GM23338 (cell line): ENCODE data around the gene SLC16A5. TPM values are rescaled to one million over a fixed set of nuclear protein-coding genes. Genes with fewer than 3 reads are reported as not detected.
A peak's percentile ranks its signal among the peaks of the same experiment; 100 is the strongest.

Experiments
- ATAC-seq: fragments of 200-7000 bp; cut with Tn5 transposase; 3 replicates; pipeline ENCODE4 v1.9.1; 2020
- DNase-seq: peaks from one replicate; pipeline ENCODE4 v3.0.0-alpha.2; 2015; ENCODE audit warnings: low spot score
- H2AFZ ChIP-seq: fragments of 200-600 bp; sonication (generic); 2 replicates; pipeline ENCODE4 v1.8.0; 2016; ENCODE audit warnings: antibody characterized with exemption, mild to moderate bottlenecking, moderate library complexity
- H3F3A ChIP-seq: fragments of 200-600 bp; sonication (generic); replicated peaks from 2 replicates; pipeline ENCODE4 v1.8.0; 2017; ENCODE audit warnings: antibody characterized with exemption, mixed run types, low read depth
- H3K27ac ChIP-seq: fragments of 200-600 bp; sonication (generic); 2 replicates; pipeline ENCODE4 v1.6.1; 2016; ENCODE audit warnings: low read depth
- H3K27me3 ChIP-seq: fragments of 200-600 bp; sonication (generic); 2 replicates; pipeline ENCODE4 v1.8.0; 2016; ENCODE audit warnings: mild to moderate bottlenecking, mixed run types, moderate library complexity; ENCODE audit not compliant: insufficient read depth
- H3K36me3 ChIP-seq: fragments of 200-600 bp; sonication (generic); 2 replicates; pipeline ENCODE4 v1.8.0; 2016; ENCODE audit warnings: mild to moderate bottlenecking; ENCODE audit not compliant: insufficient read depth
- H3K4me1 ChIP-seq: fragments of 200-600 bp; sonication (generic); 2 replicates; pipeline ENCODE4 v1.8.0; 2016; ENCODE audit warnings: mild to moderate bottlenecking, moderate library complexity; ENCODE audit not compliant: insufficient read depth
- H3K4me2 ChIP-seq: fragments of 200-600 bp; sonication (generic); 2 replicates; pipeline ENCODE4 v1.7.1; 2017; ENCODE audit warnings: mixed run types
- H3K4me3 ChIP-seq: fragments of 200-600 bp; sonication (generic); 2 replicates; pipeline ENCODE4 v1.6.1; 2016; ENCODE audit warnings: mixed run types
- H3K79me2 ChIP-seq: fragments of 200-600 bp; sonication (generic); replicated peaks from 2 replicates; pipeline ENCODE4 v1.8.0; 2017; ENCODE audit warnings: mild to moderate bottlenecking; ENCODE audit not compliant: insufficient read depth
- H3K9me2 ChIP-seq: fragments of 200-600 bp; sonication (generic); 2 replicates; pipeline ENCODE4 v1.8.0; 2017; ENCODE audit not compliant: insufficient read depth
- H4K20me1 ChIP-seq: fragments of 200-600 bp; sonication (generic); replicated peaks from 2 replicates; pipeline ENCODE4 v1.8.0; 2017; ENCODE audit warnings: mild to moderate bottlenecking; ENCODE audit not compliant: insufficient read depth
- H3K27ac Mint-ChIP-seq: 2 replicates; pipeline ENCODE4 v1.8.0; 2020; ENCODE audit warnings: inconsistent platforms, mild to moderate bottlenecking, moderate library complexity, mixed read lengths
- H3K27me3 Mint-ChIP-seq: 3 replicates; pipeline ENCODE4 v1.8.0; 2022; ENCODE audit warnings: low read depth, mild to moderate bottlenecking, moderate library complexity, mixed read lengths, inconsistent platforms; ENCODE audit not compliant: insufficient read depth, poor library complexity
- H3K36me3 Mint-ChIP-seq: 3 replicates; pipeline ENCODE4 v1.8.0; 2021; ENCODE audit warnings: low read depth, mild to moderate bottlenecking, inconsistent platforms, moderate library complexity, mixed read lengths
- H3K4me1 Mint-ChIP-seq: 3 replicates; pipeline ENCODE4 v1.8.0; 2020; ENCODE audit warnings: mild to moderate bottlenecking, inconsistent platforms, mixed read lengths
- H3K4me3 Mint-ChIP-seq: 3 replicates; pipeline ENCODE4 v1.8.0; 2021; ENCODE audit warnings: moderate library complexity, mild to moderate bottlenecking, inconsistent platforms, mixed read lengths
- H3K9me3 Mint-ChIP-seq: 3 replicates; pipeline ENCODE4 v1.8.0; 2020; ENCODE audit warnings: moderate library complexity, mild to moderate bottlenecking, inconsistent platforms, mixed read lengths
- CREB1 ChIP-seq: fragments of 250-450 bp; sonication (Bioruptor Pico); IDR thresholded peaks from 2 replicates; pipeline ENCODE4 v1.5.0; 2020; ENCODE audit warnings: low read depth, mild to moderate bottlenecking, moderate library complexity
- CTCF ChIP-seq, 2 experiments: fragments of 200-600 bp in 1 of 2; sonication (generic) in 1 of 2; conservative IDR thresholded peaks; 2 replicates each; pipeline versions ENCODE4 v1.5.1 to v1.6.1; 2016 to 2017; ENCODE audit warnings: antibody characterized with exemption in 2 of 2, low read depth in 2 of 2, mild to moderate bottlenecking in 2 of 2, moderate library complexity in 1 of 2
- ETS1 ChIP-seq: IDR thresholded peaks from 2 replicates; pipeline ENCODE4 v1.6.1; 2016; ENCODE audit warnings: antibody characterized with exemption
- EZH2 ChIP-seq: fragments of 200-600 bp; sonication (generic); IDR thresholded peaks from one replicate; pipeline ENCODE4 v1.8.0; 2017; ENCODE audit warnings: antibody characterized with exemption, mild to moderate bottlenecking, low read depth; ENCODE audit not compliant: unreplicated experiment
- EZH2phosphoT487 ChIP-seq: fragments of 200-600 bp; sonication (generic); IDR thresholded peaks from one replicate; pipeline ENCODE4 v1.8.1; 2018; ENCODE audit warnings: antibody characterized with exemption; ENCODE audit not compliant: unreplicated experiment
- POLR2AphosphoS5 ChIP-seq: IDR thresholded peaks from 2 replicates; pipeline ENCODE4 v1.6.1; 2016; ENCODE audit warnings: antibody characterized with exemption, low read depth
- REST ChIP-seq: IDR thresholded peaks from one replicate; pipeline ENCODE4 v1.6.1; 2018; ENCODE audit warnings: antibody characterized with exemption; ENCODE audit not compliant: unreplicated experiment
- STAT1 ChIP-seq: IDR thresholded peaks from one replicate; pipeline ENCODE4 v1.6.1; 2016; ENCODE audit warnings: antibody characterized with exemption; ENCODE audit not compliant: unreplicated experiment
- ZNF331 ChIP-seq: fragments of 250-450 bp; sonication (Bioruptor Pico); IDR thresholded peaks from 2 replicates; pipeline ENCODE4 v1.5.0; 2020; ENCODE audit warnings: low read depth, mild to moderate bottlenecking, moderate library complexity
- polyA plus RNA-seq: library from polyadenylated mRNA; unstranded; fragments of >200 nt; fragmentation: Nextera tagmentation; extraction: Ambion mirVana; gene quantifications from 2 replicates; pipeline ENCODE4 v1.2.1, GENCODE V29; 2016
- total RNA-seq: library from RNA; depleted of rRNA; stranded (reverse); fragments of >200 nt; shearing (Covaris generic); gene quantifications from 2 replicates; pipeline ENCODE4 v1.2.3, GENCODE V29; 2014

Gene SLC16A5
- total and polyA plus RNA-seq, 2 experiments from 2014 or later: 7.3 to 40.0 TPM

- ATAC-seq (peak; percentile 61), DNase-seq (peak; percentile 57)
- H3K4me1 Mint-ChIP-seq: peaks cover 19% of the 10 kb centered on the region
- Histone ChIP-seq H3K79me2 (peaks cover 11% of the 10 kb centered on the region; the same call in 1 of the 2 replicates), H3F3A (0 out of 2 replicates have a peak, but pooled peaks cover 14% of the 10 kb centered on the region), H3K27ac (no peak overlapping the region), H3K4me3 (no peak overlapping the region), H3K4me2 (no peak overlapping the region), H3K27me3 (no peaks in the 10 kb centered on the region), H4K20me1 (no peaks in the 10 kb centered on the region; the same call in 1 of the 2 replicates), H3K4me1 (peaks cover 6% of the 10 kb centered on the region), H3K9me2 (no peaks in the 10 kb centered on the region), H2AFZ (no peak overlapping the region), H3K36me3 (no peaks in the 10 kb centered on the region)
- H3K4me3 Mint-ChIP-seq: no peak overlapping the region
- H3K36me3 Mint-ChIP-seq: peaks cover 27% of the 10 kb centered on the region
- H3K9me3 Mint-ChIP-seq: no peaks in the 10 kb centered on the region; the same call in 2 of the 3 replicates
- peak overlapping the region; percentile 86 for H3K27ac Mint-ChIP-seq
- no peak for TF ChIP-seq EZH2
- no peak for TF ChIP-seq REST
- no peak for TF ChIP-seq EZH2phosphoT487
- TF ChIP-seq ZNF331 (CRISPR knock-in tag): no peak
- TF ChIP-seq CREB1 (CRISPR knock-in tag): no peak
- no peak for TF ChIP-seq ETS1
- no peak for TF ChIP-seq STAT1
- no peak for TF ChIP-seq POLR2AphosphoS5
- H3K27me3 Mint-ChIP-seq: peaks cover 19% of the 10 kb centered on the region
Measured at GRCh38 chr17:75096082-75096625, 8.4 kb downstream of the SLC16A5 start.

GRCh38 chr17:75097865-75098264 is 10.1 kb downstream of the SLC16A5 start:
- Mint-ChIP-seq H3K4me1 (peaks cover 12% of the 10 kb centered on the region), H3K9me3 (no peaks in the 10 kb centered on the region), H3K36me3 (peaks cover 31% of the 10 kb centered on the region), H3K27ac (no peak overlapping the region), H3K27me3 (peaks cover 14% of the 10 kb centered on the region), H3K4me3 (no peak overlapping the region)
- TF ChIP-seq CTCF (conservative IDR thresholded peaks at IDR 0.05; ENCODE audit: low read depth in 2 of 2): no peak
- TF ChIP-seq REST: no peak
- TF ChIP-seq ZNF331 (CRISPR knock-in tag): no peak
- peaks cover 2% of the 10 kb centered on the region; the same call in 1 of the 2 replicates for H3F3A ChIP-seq
- H3K4me1 ChIP-seq: peaks cover 5% of the 10 kb centered on the region
- H3K27me3 ChIP-seq: no peaks in the 10 kb centered on the region
- H3K36me3 ChIP-seq: no peaks in the 10 kb centered on the region
- no peak for DNase-seq
- H3K4me2 ChIP-seq: no peak overlapping the region
- H3K79me2 ChIP-seq: no peaks in the 10 kb centered on the region
- H4K20me1 ChIP-seq: no peaks in the 10 kb centered on the region; the same call in 1 of the 2 replicates
- H3K4me3 ChIP-seq: no peak overlapping the region
- no peak overlapping the region for H3K27ac ChIP-seq
- H3K9me2 ChIP-seq: no peaks in the 10 kb centered on the region
- no peak overlapping the region for H2AFZ ChIP-seq
- no peak for ATAC-seq
